ENCODE results near the gene MVP. TPM values are rescaled to one million over a fixed set of nuclear protein-coding genes. Genes with fewer than 3 reads are reported as not detected.

Gene MVP
- total and polyA plus RNA-seq, 2 experiments from 2014 or later = 121 to 146 TPM

GRCh38 chr16:29842732-29843346 lies 22.6 kb downstream of the MVP start:
- DNase-seq (ENCODE audit: low spot score) = no peak
- Histone ChIP-seq H3K4me2 (no peak overlapping the region), H3K79me2 (no peaks in the 10 kb centered on the region), H3K27ac (no peak overlapping the region), H3K9me2 (replicated peaks; ENCODE audit: insufficient read depth) (no peaks in the 10 kb centered on the region), H2AFZ (no peak overlapping the region), H3K4me3 (no peak overlapping the region), H3K27me3 (no peaks in the 10 kb centered on the region), H3K9me3 (ENCODE audit: low read depth) (no peaks in the 10 kb centered on the region), H3K36me3 (replicated peaks; ENCODE audit: insufficient read depth, low read depth) (no peaks in the 10 kb centered on the region), H4K20me1 (ENCODE audit: insufficient read depth, poor library complexity, severe bottlenecking) (no peaks in the 10 kb centered on the region), H3K4me1 (ENCODE audit: insufficient read depth) (no peaks in the 10 kb centered on the region)
- WGBS (ENCODE audit: low lambda C conversion rate, missing lambda C conversion rate) = 84% methylated on average over 9 of the region's 9 CpGs
- TF ChIP-seq EZH2phosphoT487 (IDR thresholded peaks at IDR 0.05; ENCODE audit: low read depth, severe bottlenecking, unreplicated experiment) (no peak), EZH2 (IDR thresholded peaks at IDR 0.05; ENCODE audit: borderline replicate concordance) (no peak), CTCF (IDR thresholded peaks at IDR 0.05; ENCODE audit: poor library complexity) (peak; percentile 12)

- TF ChIP-seq EZH2 (IDR thresholded peaks at IDR 0.05; ENCODE audit: borderline replicate concordance) (no peak), CTCF (IDR thresholded peaks at IDR 0.05; ENCODE audit: poor library complexity) (no peak), EZH2phosphoT487 (IDR thresholded peaks at IDR 0.05; ENCODE audit: low read depth, severe bottlenecking, unreplicated experiment) (no peak)
- 93% methylated on average over 8 of the region's 8 CpGs for WGBS (ENCODE audit: low lambda C conversion rate, missing lambda C conversion rate)
- H3K36me3 ChIP-seq (replicated peaks; ENCODE audit: insufficient read depth, low read depth) = no peaks in the 10 kb centered on the region
Measured at GRCh38 chr16:29843931-29844330, 23.7 kb downstream of the MVP start.

GRCh38 chr16:29844575-29845331 lies 24.5 kb downstream of the MVP start:
- 90% methylated on average over 28 of the region's 28 CpGs for WGBS (ENCODE audit: low lambda C conversion rate, missing lambda C conversion rate)
- no peaks in the 10 kb centered on the region for H3K9me3 ChIP-seq (ENCODE audit: low read depth)
- no peak overlapping the region for H3K4me2 ChIP-seq
- DNase-seq (ENCODE audit: low spot score) = peak; percentile 3
- no peak overlapping the region for H2AFZ ChIP-seq
- H4K20me1 ChIP-seq (ENCODE audit: insufficient read depth, poor library complexity, severe bottlenecking) = no peaks in the 10 kb centered on the region
- H3K4me1 ChIP-seq (ENCODE audit: insufficient read depth) = no peaks in the 10 kb centered on the region
- H3K79me2 ChIP-seq = no peaks in the 10 kb centered on the region
- TF ChIP-seq EZH2 (IDR thresholded peaks at IDR 0.05; ENCODE audit: borderline replicate concordance) (no peak), EZH2phosphoT487 (IDR thresholded peaks at IDR 0.05; ENCODE audit: low read depth, severe bottlenecking, unreplicated experiment) (no peak)
- H3K36me3 ChIP-seq (replicated peaks; ENCODE audit: insufficient read depth, low read depth) = no peaks in the 10 kb centered on the region
- H3K27me3 ChIP-seq = no peaks in the 10 kb centered on the region
- no peaks in the 10 kb centered on the region for H3K9me2 ChIP-seq (replicated peaks; ENCODE audit: insufficient read depth)
- no peak overlapping the region for H3K4me3 ChIP-seq
- H3K27ac ChIP-seq = no peak overlapping the region

More at GRCh38 chr16:29843931-29844330, 23.7 kb downstream of the MVP start:
- Histone ChIP-seq H3K27me3 (no peaks in the 10 kb centered on the region), H3K4me2 (no peak overlapping the region), H3K4me1 (ENCODE audit: insufficient read depth) (no peaks in the 10 kb centered on the region), H3K4me3 (no peak overlapping the region), H3K9me3 (ENCODE audit: low read depth) (no peaks in the 10 kb centered on the region), H3K27ac (no peak overlapping the region), H3K79me2 (no peaks in the 10 kb centered on the region), H2AFZ (no peak overlapping the region), H3K9me2 (replicated peaks; ENCODE audit: insufficient read depth) (no peaks in the 10 kb centered on the region), H4K20me1 (ENCODE audit: insufficient read depth, poor library complexity, severe bottlenecking) (no peaks in the 10 kb centered on the region)
- no peak for DNase-seq (ENCODE audit: low spot score)

- Histone ChIP-seq H3K4me3 (no peak overlapping the region), H3K9me2 (replicated peaks; ENCODE audit: insufficient read depth) (no peaks in the 10 kb centered on the region), H3K27ac (no peak overlapping the region), H4K20me1 (ENCODE audit: insufficient read depth, poor library complexity, severe bottlenecking) (no peaks in the 10 kb centered on the region), H2AFZ (no peak overlapping the region), H3K4me1 (ENCODE audit: insufficient read depth) (no peaks in the 10 kb centered on the region), H3K36me3 (replicated peaks; ENCODE audit: insufficient read depth, low read depth) (no peaks in the 10 kb centered on the region), H3K4me2 (no peak overlapping the region), H3K27me3 (no peaks in the 10 kb centered on the region), H3K79me2 (no peaks in the 10 kb centered on the region), H3K9me3 (ENCODE audit: low read depth) (no peaks in the 10 kb centered on the region)
- 97% methylated on average over 18 of the region's 18 CpGs for WGBS (ENCODE audit: low lambda C conversion rate, missing lambda C conversion rate)
- TF ChIP-seq CTCF (IDR thresholded peaks at IDR 0.05; ENCODE audit: poor library complexity) = no peak
- TF ChIP-seq EZH2phosphoT487 (IDR thresholded peaks at IDR 0.05; ENCODE audit: low read depth, severe bottlenecking, unreplicated experiment) = no peak
- no peak for TF ChIP-seq EZH2 (IDR thresholded peaks at IDR 0.05; ENCODE audit: borderline replicate concordance)
- no peak for DNase-seq (ENCODE audit: low spot score)
Measured at GRCh38 chr16:29845656-29846055, 25.4 kb downstream of the MVP start.
